Chondrocyte (in vitro differentiated cells): Measurements from ENCODE around the gene SIRT5. TPM values are rescaled to one million over a fixed set of nuclear protein-coding genes. Genes with fewer than 3 reads are reported as not detected.

Experiments used
- DNase-seq: peaks from one replicate; pipeline ENCODE4 v3.0.0; 2021; ENCODE audit warnings: mixed read lengths, low spot score
- H3K27ac Mint-ChIP-seq: one replicate; pipeline ENCODE4 v1.8.0; 2021; ENCODE audit warnings: mild to moderate bottlenecking, moderate library complexity, mixed read lengths; ENCODE audit not compliant: unreplicated experiment
- H3K27me3 Mint-ChIP-seq: 2 replicates; pipeline ENCODE4 v1.8.0; 2021; ENCODE audit warnings: low read depth, mixed read lengths
- H3K36me3 Mint-ChIP-seq: 2 replicates; pipeline ENCODE4 v1.8.0; 2021; ENCODE audit warnings: low read depth, mixed read lengths
- H3K4me1 Mint-ChIP-seq: 2 replicates; pipeline ENCODE4 v1.8.0; 2021; ENCODE audit warnings: low read depth, mild to moderate bottlenecking, mixed read lengths
- H3K4me3 Mint-ChIP-seq: one replicate; pipeline ENCODE4 v1.8.0; 2021; ENCODE audit warnings: mild to moderate bottlenecking, moderate library complexity, mixed read lengths; ENCODE audit not compliant: unreplicated experiment
- H3K9me3 Mint-ChIP-seq: 2 replicates; pipeline ENCODE4 v1.8.0; 2021; ENCODE audit warnings: low read depth, mixed read lengths
- total RNA-seq: library from RNA; stranded (reverse); gene quantifications from 3 replicates; pipeline ENCODE4 v1.2.1, GENCODE V29; 2021
- TF ChIP-seq, protein P1 (sequence below): fragments of 200-600 bp; sonication (generic); IDR thresholded peaks from 2 replicates; pipeline ENCODE4 v1.5.0; 2021; ENCODE audit warnings: antibody characterized with exemption, mild to moderate bottlenecking, moderate library complexity

SIRT5 gene
- total RNA-seq, 1 donor from 2014 or later, result 8.0 TPM

GRCh38 chr6:13661647-13662046 lies 87.2 kb downstream of the SIRT5 start:
- Mint-ChIP-seq H3K4me1 (peaks cover 75% of the 10 kb centered on the region), H3K27me3 (no peaks in the 10 kb centered on the region), H3K27ac (peak overlapping the region; percentile 7), H3K4me3 (no peak overlapping the region), H3K36me3 (no peaks in the 10 kb centered on the region), H3K9me3 (no peaks in the 10 kb centered on the region)
- TF ChIP-seq, protein P1, sequence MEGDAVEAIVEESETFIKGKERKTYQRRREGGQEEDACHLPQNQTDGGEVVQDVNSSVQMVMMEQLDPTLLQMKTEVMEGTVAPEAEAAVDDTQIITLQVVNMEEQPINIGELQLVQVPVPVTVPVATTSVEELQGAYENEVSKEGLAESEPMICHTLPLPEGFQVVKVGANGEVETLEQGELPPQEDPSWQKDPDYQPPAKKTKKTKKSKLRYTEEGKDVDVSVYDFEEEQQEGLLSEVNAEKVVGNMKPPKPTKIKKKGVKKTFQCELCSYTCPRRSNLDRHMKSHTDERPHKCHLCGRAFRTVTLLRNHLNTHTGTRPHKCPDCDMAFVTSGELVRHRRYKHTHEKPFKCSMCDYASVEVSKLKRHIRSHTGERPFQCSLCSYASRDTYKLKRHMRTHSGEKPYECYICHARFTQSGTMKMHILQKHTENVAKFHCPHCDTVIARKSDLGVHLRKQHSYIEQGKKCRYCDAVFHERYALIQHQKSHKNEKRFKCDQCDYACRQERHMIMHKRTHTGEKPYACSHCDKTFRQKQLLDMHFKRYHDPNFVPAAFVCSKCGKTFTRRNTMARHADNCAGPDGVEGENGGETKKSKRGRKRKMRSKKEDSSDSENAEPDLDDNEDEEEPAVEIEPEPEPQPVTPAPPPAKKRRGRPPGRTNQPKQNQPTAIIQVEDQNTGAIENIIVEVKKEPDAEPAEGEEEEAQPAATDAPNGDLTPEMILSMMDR, result no peak
- DNase-seq, result no peak

GRCh38 chr6:13662651-13663334 lies 88.4 kb downstream of the SIRT5 start:
- Mint-ChIP-seq H3K4me1 (peaks cover 79% of the 10 kb centered on the region), H3K4me3 (no peak overlapping the region), H3K27ac (peak overlapping the region; percentile 14), H3K27me3 (no peaks in the 10 kb centered on the region), H3K36me3 (no peaks in the 10 kb centered on the region), H3K9me3 (no peaks in the 10 kb centered on the region)
- DNase-seq, result no peak
- TF ChIP-seq, protein P1, result no peak

GRCh38 chr6:13663986-13664385 lies 89.6 kb downstream of the SIRT5 start:
- peaks cover 3% of the 10 kb centered on the region for H3K9me3 Mint-ChIP-seq
- no peak overlapping the region for H3K27ac Mint-ChIP-seq

More at GRCh38 chr6:13663986-13664385, 89.6 kb downstream of the SIRT5 start:
- Mint-ChIP-seq H3K27me3 (no peaks in the 10 kb centered on the region), H3K4me1 (peaks cover 84% of the 10 kb centered on the region), H3K36me3 (no peaks in the 10 kb centered on the region), H3K4me3 (no peak overlapping the region)
- TF ChIP-seq, protein P1, result no peak
- no peak for DNase-seq

Other genes starting within 250 kb of the SIRT5 start
- 19.4 to 21.7 TPM (median 19.8 TPM) in 3 replicates for gene TBC1D7, start 246.1 kb upstream of the SIRT5 start, total RNA-seq
- gene GFOD1, start 87.0 kb upstream of the SIRT5 start, total RNA-seq, result 2.0 to 3.1 TPM (median 2.1 TPM) in 3 replicates
- gene NOL7, start 40.7 kb downstream of the SIRT5 start, total RNA-seq, result 49.1 to 60.4 TPM (median 49.3 TPM) in 3 replicates
- gene RANBP9, start 137.2 kb downstream of the SIRT5 start, total RNA-seq, result 53.0 to 72.0 TPM (median 71.8 TPM) in 3 replicates
- 18.8 to 31.7 TPM (median 28.7 TPM) in 3 replicates for gene MCUR1, start 240.0 kb downstream of the SIRT5 start, total RNA-seq